Measurements from ENCODE around the gene STAP1.

DNA sequence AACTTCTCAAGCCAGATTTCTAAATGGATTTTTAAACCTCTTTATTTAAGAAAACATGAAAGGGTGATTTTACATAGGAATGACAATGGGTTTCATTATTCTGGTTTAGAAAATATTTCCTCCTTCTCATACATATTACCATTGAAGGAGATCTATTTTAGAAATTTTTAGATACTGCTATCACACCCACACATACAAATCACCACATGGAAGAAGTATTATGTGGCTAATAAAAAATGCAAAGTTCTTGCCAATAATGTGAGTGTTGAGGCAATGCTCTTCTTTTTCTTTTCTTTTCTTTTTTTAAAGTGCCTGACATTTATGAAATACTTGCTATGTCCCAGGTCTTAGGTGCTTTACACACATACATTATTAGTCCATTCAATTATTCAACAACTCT is 6.8 kb downstream of the STAP1 start:
- TF ChIP-seq, protein P1, sequence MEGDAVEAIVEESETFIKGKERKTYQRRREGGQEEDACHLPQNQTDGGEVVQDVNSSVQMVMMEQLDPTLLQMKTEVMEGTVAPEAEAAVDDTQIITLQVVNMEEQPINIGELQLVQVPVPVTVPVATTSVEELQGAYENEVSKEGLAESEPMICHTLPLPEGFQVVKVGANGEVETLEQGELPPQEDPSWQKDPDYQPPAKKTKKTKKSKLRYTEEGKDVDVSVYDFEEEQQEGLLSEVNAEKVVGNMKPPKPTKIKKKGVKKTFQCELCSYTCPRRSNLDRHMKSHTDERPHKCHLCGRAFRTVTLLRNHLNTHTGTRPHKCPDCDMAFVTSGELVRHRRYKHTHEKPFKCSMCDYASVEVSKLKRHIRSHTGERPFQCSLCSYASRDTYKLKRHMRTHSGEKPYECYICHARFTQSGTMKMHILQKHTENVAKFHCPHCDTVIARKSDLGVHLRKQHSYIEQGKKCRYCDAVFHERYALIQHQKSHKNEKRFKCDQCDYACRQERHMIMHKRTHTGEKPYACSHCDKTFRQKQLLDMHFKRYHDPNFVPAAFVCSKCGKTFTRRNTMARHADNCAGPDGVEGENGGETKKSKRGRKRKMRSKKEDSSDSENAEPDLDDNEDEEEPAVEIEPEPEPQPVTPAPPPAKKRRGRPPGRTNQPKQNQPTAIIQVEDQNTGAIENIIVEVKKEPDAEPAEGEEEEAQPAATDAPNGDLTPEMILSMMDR (IDR thresholded peaks at IDR 0.05): no peak
- no peak for TF ChIP-seq POLR2A (IDR thresholded peaks at IDR 0.05)
- no peak for TF ChIP-seq POLR2AphosphoS5 (IDR thresholded peaks at IDR 0.05)
- TF ChIP-seq EP300 (IDR thresholded peaks at IDR 0.05; ENCODE audit: low read depth): no peak
